Fibroblast of lung (primary cell): ENCODE data around the gene CYTH1. TPM values are rescaled to one million over a fixed set of nuclear protein-coding genes. Genes with fewer than 3 reads are reported as not detected.

Source experiments
- DNase-seq, 2 donors: peaks; one replicate each; pipeline versions ENCODE4 v3.0.0 to v3.0.0-alpha.2; 2010; ENCODE audit warnings: low read depth in 2 of 2
- H2AFZ ChIP-seq: 2 replicates; pipeline ENCODE4 v1.5.1; 2012; ENCODE audit warnings: low read length, control low read depth, inconsistent platforms
- H3K27ac ChIP-seq: 2 replicates; pipeline ENCODE4 v1.5.1; 2011; ENCODE audit warnings: low read length, control low read depth; ENCODE audit not compliant: insufficient read depth
- H3K27me3 ChIP-seq: 2 replicates; pipeline ENCODE4 v1.5.1; 2011; ENCODE audit warnings: mild to moderate bottlenecking, low read length; ENCODE audit not compliant: control insufficient read depth, insufficient read depth
- H3K36me3 ChIP-seq: 2 replicates; pipeline ENCODE4 v1.5.1; 2011; ENCODE audit warnings: low read length; ENCODE audit not compliant: control insufficient read depth, insufficient read depth
- H3K4me1 ChIP-seq: 2 replicates; pipeline ENCODE4 v1.5.1; 2011; ENCODE audit warnings: low read length; ENCODE audit not compliant: control insufficient read depth, insufficient read depth; ENCODE audit errors: extremely low read depth
- H3K4me2 ChIP-seq: 2 replicates; pipeline ENCODE4 v1.5.1; 2011; ENCODE audit warnings: low read length, control low read depth; ENCODE audit not compliant: insufficient read depth; ENCODE audit errors: extremely low read depth
- H3K4me3 ChIP-seq, 4 experiments: fragments of 200-600 bp in 1 of 4; sonication (generic) in 1 of 4; replicated peaks in 1 of 4; 2 replicates each; pipeline ENCODE4 v1.5.1; 2011 to 2016; ENCODE audit warnings: low read length in 4 of 4, low read depth in 3 of 4, mild to moderate bottlenecking in 3 of 4, control low read depth in 2 of 4, inconsistent platforms in 1 of 4, mixed read lengths in 1 of 4; ENCODE audit not compliant: insufficient read depth in 1 of 4; ENCODE audit errors: control extremely low read depth in 1 of 4
- H3K79me2 ChIP-seq: 2 replicates; pipeline ENCODE4 v1.5.1; 2012; ENCODE audit warnings: mild to moderate bottlenecking, low read length, inconsistent platforms; ENCODE audit not compliant: control insufficient read depth, insufficient read depth
- H3K9ac ChIP-seq: 2 replicates; pipeline ENCODE4 v1.5.1; 2011; ENCODE audit warnings: mild to moderate bottlenecking, low read length, control low read depth; ENCODE audit not compliant: insufficient read depth
- H3K9me3 ChIP-seq: 2 replicates; pipeline ENCODE4 v1.5.1; 2012; ENCODE audit warnings: low read depth, low read length; ENCODE audit not compliant: control insufficient read depth, insufficient read depth
- H4K20me1 ChIP-seq: 2 replicates; pipeline ENCODE4 v1.5.1; 2011; ENCODE audit warnings: low read length; ENCODE audit not compliant: control insufficient read depth, insufficient read depth; ENCODE audit errors: extremely low read depth
- CTCF ChIP-seq, 2 donors: IDR thresholded peaks in 1 of 2; conservative IDR thresholded peaks in 1 of 2; 1 replicate in 1 of 2; 2 replicates in 1 of 2; pipeline ENCODE4 v1.5.1; 2011 to 2012; ENCODE audit warnings: low read length in 2 of 2, control low read depth in 1 of 2, inconsistent platforms in 1 of 2, low read depth in 1 of 2, mild to moderate bottlenecking in 1 of 2
- EZH2 ChIP-seq: IDR thresholded peaks from 2 replicates; pipeline ENCODE4 v1.5.1; 2012; ENCODE audit warnings: low read length, control low read depth, mild to moderate bottlenecking; ENCODE audit errors: missing control alignments
- polyA plus RNA-seq, 2 donors: library from polyadenylated mRNA; depleted of rRNA in 1 of 2; stranded (reverse) in 1 of 2; unstranded in 1 of 2; fragments of >200 nt; gene quantifications; 2 replicates each; pipeline ENCODE4 v1.2.1, GENCODE V29; 2011 to 2012; ENCODE audit warnings: missing spikeins in 1 of 2
- total RNA-seq: library from RNA; depleted of rRNA; stranded (reverse); fragments of >200 nt; gene quantifications from 2 replicates; pipeline ENCODE4 v1.2.1, GENCODE V29; 2014

Gene CYTH1
- total and polyA plus RNA-seq, 2 donors (not counting 1 experiment from before 2014, with no cell fraction given): 8.9 to 9.9 TPM

- H3K36me3 ChIP-seq: no peaks in the 10 kb centered on the region
- no peak overlapping the region for H3K4me2 ChIP-seq
- H4K20me1 ChIP-seq: no peaks in the 10 kb centered on the region
- no peak overlapping the region for H3K4me3 ChIP-seq
- no peak overlapping the region for H3K27ac ChIP-seq
- no peak overlapping the region for H3K9ac ChIP-seq
- H3K27me3 ChIP-seq: no peaks in the 10 kb centered on the region
- TF ChIP-seq CTCF (conservative IDR thresholded peaks at IDR 0.05 in 1 of 2, IDR thresholded peaks at IDR 0.05 in 1 of 2; ENCODE audit: low read depth in 1 of 2, low read length in 2 of 2) (no peak), EZH2 (no peak)
- H3K9me3 ChIP-seq: no peaks in the 10 kb centered on the region
- no peak for DNase-seq
- H2AFZ ChIP-seq: no peak overlapping the region
- no peaks in the 10 kb centered on the region for H3K79me2 ChIP-seq
- no peaks in the 10 kb centered on the region for H3K4me1 ChIP-seq
Measured at GRCh38 chr17:78668847-78669246, 113.2 kb downstream of the CYTH1 start.

- no peak for DNase-seq
- no peak overlapping the region for H3K9ac ChIP-seq
- no peak for TF ChIP-seq EZH2
- TF ChIP-seq CTCF (conservative IDR thresholded peaks at IDR 0.05 in 1 of 2, IDR thresholded peaks at IDR 0.05 in 1 of 2; ENCODE audit: low read depth in 1 of 2, low read length in 2 of 2): no peak
- no peaks in the 10 kb centered on the region for H3K4me1 ChIP-seq
- no peaks in the 10 kb centered on the region for H3K27me3 ChIP-seq
- H4K20me1 ChIP-seq: no peaks in the 10 kb centered on the region
- no peak overlapping the region for H3K4me3 ChIP-seq
- H3K79me2 ChIP-seq: no peaks in the 10 kb centered on the region
- H3K36me3 ChIP-seq: no peaks in the 10 kb centered on the region
- H2AFZ ChIP-seq: no peak overlapping the region
- no peak overlapping the region for H3K27ac ChIP-seq
- no peak overlapping the region for H3K4me2 ChIP-seq
- H3K9me3 ChIP-seq: no peaks in the 10 kb centered on the region
Measured at GRCh38 chr17:78667741-78668640, 114.1 kb downstream of the CYTH1 start.

DNA sequence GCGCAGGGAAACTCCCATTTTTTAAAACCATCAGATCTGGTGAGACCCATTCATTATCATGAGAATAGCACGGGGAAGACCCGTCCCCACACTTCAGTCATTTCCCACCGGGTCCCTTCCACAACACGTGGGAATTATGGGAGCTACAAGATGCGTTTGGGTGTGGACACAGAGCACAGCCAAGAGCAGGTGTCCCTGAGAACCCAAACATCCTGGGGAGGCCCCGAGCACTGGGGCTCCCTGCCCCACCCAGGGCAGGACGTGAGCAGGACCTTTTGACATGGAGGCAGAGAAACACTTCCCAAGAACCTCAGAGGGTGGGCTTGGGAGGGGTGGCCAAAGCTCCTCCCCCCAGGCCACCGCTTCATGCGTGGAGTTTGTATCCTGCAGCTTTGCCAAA lies 115.0 kb downstream of the CYTH1 start:
- Histone ChIP-seq H3K9me3 (no peaks in the 10 kb centered on the region), H3K36me3 (no peaks in the 10 kb centered on the region), H3K27me3 (no peaks in the 10 kb centered on the region), H3K9ac (no peak overlapping the region), H4K20me1 (no peaks in the 10 kb centered on the region), H3K27ac (no peak overlapping the region), H3K4me2 (no peak overlapping the region), H2AFZ (no peak overlapping the region), H3K79me2 (no peaks in the 10 kb centered on the region), H3K4me1 (no peaks in the 10 kb centered on the region), H3K4me3 (no peak overlapping the region)
- TF ChIP-seq CTCF (conservative IDR thresholded peaks at IDR 0.05 in 1 of 2, IDR thresholded peaks at IDR 0.05 in 1 of 2; ENCODE audit: low read depth in 1 of 2, low read length in 2 of 2) (no peak), EZH2 (no peak)
- DNase-seq: no peak
